ENCODE data around the gene HCFC2. TPM values are rescaled to one million over a fixed set of nuclear protein-coding genes. Genes with fewer than 3 reads are reported as not detected.
"Not testable (repeated sequence)": the region's sequence is repeated elsewhere in the genome, so short reads cannot be mapped to it uniquely, and the experiment has no call there.

Gene HCFC2
- total RNA-seq, 1 donor from 2014 or later, result 25.1 TPM

GRCh38 chr12:104025771-104026170 is 38.6 kb upstream of the HCFC2 start:
- peaks cover 2% of the 10 kb centered on the region for H3K9me3 Mint-ChIP-seq (ENCODE audit: unreplicated experiment)
- peaks cover under 1% of the 10 kb centered on the region for H3K36me3 Mint-ChIP-seq (ENCODE audit: unreplicated experiment)
- peaks cover 3% of the 10 kb centered on the region for H3K27me3 Mint-ChIP-seq (ENCODE audit: unreplicated experiment)
- H3K4me1 Mint-ChIP-seq (ENCODE audit: low read depth, unreplicated experiment), result peaks cover 3% of the 10 kb centered on the region
- no peak overlapping the region for H3K27ac Mint-ChIP-seq (ENCODE audit: unreplicated experiment)
- no peak for DNase-seq
- no peak for TF ChIP-seq CTCF (IDR thresholded peaks at IDR 0.05; ENCODE audit: partially characterized antibody, unreplicated experiment)
- H3K4me3 Mint-ChIP-seq (ENCODE audit: unreplicated experiment), result no peak overlapping the region

- no peak for TF ChIP-seq CTCF (IDR thresholded peaks at IDR 0.05; ENCODE audit: partially characterized antibody, unreplicated experiment)
- no peak for DNase-seq
- Mint-ChIP-seq H3K4me1 (ENCODE audit: low read depth, unreplicated experiment) (peaks cover 3% of the 10 kb centered on the region), H3K4me3 (ENCODE audit: unreplicated experiment) (no peak overlapping the region), H3K27me3 (ENCODE audit: unreplicated experiment) (peaks cover 3% of the 10 kb centered on the region), H3K36me3 (ENCODE audit: unreplicated experiment) (no peaks in the 10 kb centered on the region), H3K9me3 (ENCODE audit: unreplicated experiment) (peaks cover 2% of the 10 kb centered on the region), H3K27ac (ENCODE audit: unreplicated experiment) (no peak overlapping the region)
Measured at GRCh38 chr12:104026841-104027599, 37.3 kb upstream of the HCFC2 start.

GRCh38 chr12:104030596-104030995 is 33.7 kb upstream of the HCFC2 start:
- DNase-seq, result not testable (repeated sequence)

GRCh38 chr12:104036143-104036542 is 28.2 kb upstream of the HCFC2 start:
- not testable (repeated sequence) for H3K9me3 Mint-ChIP-seq (ENCODE audit: unreplicated experiment); H3K27me3 Mint-ChIP-seq (ENCODE audit: unreplicated experiment); H3K36me3 Mint-ChIP-seq (ENCODE audit: unreplicated experiment); H3K4me1 Mint-ChIP-seq (ENCODE audit: low read depth, unreplicated experiment); H3K4me3 Mint-ChIP-seq (ENCODE audit: unreplicated experiment); H3K27ac Mint-ChIP-seq (ENCODE audit: unreplicated experiment); DNase-seq

More at GRCh38 chr12:104030596-104030995, 33.7 kb upstream of the HCFC2 start:
- not testable (repeated sequence) for H3K4me3 Mint-ChIP-seq (ENCODE audit: unreplicated experiment); H3K4me1 Mint-ChIP-seq (ENCODE audit: low read depth, unreplicated experiment); H3K36me3 Mint-ChIP-seq (ENCODE audit: unreplicated experiment); H3K9me3 Mint-ChIP-seq (ENCODE audit: unreplicated experiment); H3K27ac Mint-ChIP-seq (ENCODE audit: unreplicated experiment); H3K27me3 Mint-ChIP-seq (ENCODE audit: unreplicated experiment)

- H3K4me3 Mint-ChIP-seq (ENCODE audit: unreplicated experiment); DNase-seq; H3K9me3 Mint-ChIP-seq (ENCODE audit: unreplicated experiment); H3K36me3 Mint-ChIP-seq (ENCODE audit: unreplicated experiment); H3K27ac Mint-ChIP-seq (ENCODE audit: unreplicated experiment); H3K27me3 Mint-ChIP-seq (ENCODE audit: unreplicated experiment); H3K4me1 Mint-ChIP-seq (ENCODE audit: low read depth, unreplicated experiment): not testable (repeated sequence)
Measured at GRCh38 chr12:104039769-104040168, 24.6 kb upstream of the HCFC2 start.

- Mint-ChIP-seq H3K36me3 (ENCODE audit: unreplicated experiment) (peaks cover 7% of the 10 kb centered on the region), H3K27me3 (ENCODE audit: unreplicated experiment) (no peaks in the 10 kb centered on the region), H3K27ac (ENCODE audit: unreplicated experiment) (no peak overlapping the region), H3K9me3 (ENCODE audit: unreplicated experiment) (no peaks in the 10 kb centered on the region), H3K4me3 (ENCODE audit: unreplicated experiment) (no peak overlapping the region), H3K4me1 (ENCODE audit: low read depth, unreplicated experiment) (no peaks in the 10 kb centered on the region)
- no peak for DNase-seq
- no peak for TF ChIP-seq CTCF (IDR thresholded peaks at IDR 0.05; ENCODE audit: partially characterized antibody, unreplicated experiment)
Measured at GRCh38 chr12:104042580-104042979, 21.8 kb upstream of the HCFC2 start.
